Fibroblast of lung (primary cell): Measurements from ENCODE around the gene RNU5D-1.

ENCODE experiments used
- CTCF ChIP-seq, 2 donors: IDR thresholded peaks in 1 of 2; conservative IDR thresholded peaks in 1 of 2; 1 replicate in 1 of 2; 2 replicates in 1 of 2; pipeline ENCODE4 v1.5.1; 2011 to 2012; ENCODE audit warnings: low read length in 2 of 2, control low read depth in 1 of 2, inconsistent platforms in 1 of 2, low read depth in 1 of 2, mild to moderate bottlenecking in 1 of 2
- EZH2 ChIP-seq: IDR thresholded peaks from 2 replicates; pipeline ENCODE4 v1.5.1; 2012; ENCODE audit warnings: low read length, control low read depth, mild to moderate bottlenecking; ENCODE audit errors: missing control alignments

- TF ChIP-seq CTCF (conservative IDR thresholded peaks at IDR 0.05 in 1 of 2, IDR thresholded peaks at IDR 0.05 in 1 of 2; ENCODE audit: low read depth in 1 of 2, low read length in 2 of 2) = no peak
- TF ChIP-seq EZH2 = no peak
Observed at GRCh38 chr1:44693900-44694299, 37.1 kb downstream of the RNU5D-1 start.
